Stimulated activated CD4-positive, alpha-beta T cell treated with anti-CD3 and anti-CD28 coated beads, Interleukin-4, amount 100 ng/mL, for 48 hours (primary cell): ENCODE measurements around the gene SLC39A2.
"Not testable (repeated sequence)": the region's sequence is repeated elsewhere in the genome, so short reads cannot be mapped to it uniquely, and the experiment has no call there.

ENCODE experiments used
- DNase-seq, 2 donors: peaks; one replicate each; pipeline ENCODE4 v3.0.0-alpha.2; 2020; ENCODE audit warnings: low read depth in 2 of 2

SLC39A2 gene

GRCh38 chr14:20998674-20999366 is at the start of gene SLC39A2:
SLC39A2 (plus strand) TSS chr14:20999293; CDS start chr14:20999447, 154 bp downstream.
- DNase-seq, result no peak

GRCh38 chr14:20954736-20955537 is 44.2 kb upstream of the SLC39A2 start, which contains the start of gene RNASE2:
RNASE2 (plus strand) TSS chr14:20955487; CDS start chr14:20955772, 285 bp downstream.
- DNase-seq, result not testable (repeated sequence)

- DNase-seq, result not testable (repeated sequence)
Observed at GRCh38 chr14:20955538-20955873, 43.6 kb upstream of the SLC39A2 start.

- no peak for DNase-seq
Observed at GRCh38 chr14:20956376-20956976, 42.6 kb upstream of the SLC39A2 start.

GRCh38 chr14:20958946-20959345 is 40.1 kb upstream of the SLC39A2 start:
- not testable (repeated sequence) for DNase-seq

GRCh38 chr14:20969336-20969735 is 29.8 kb upstream of the SLC39A2 start:
- no peak for DNase-seq

- no peak for DNase-seq
Observed at GRCh38 chr14:20970647-20970982, 28.5 kb upstream of the SLC39A2 start.

- DNase-seq, result peak; percentile 73 to 75
Observed at GRCh38 chr14:20970983-20971704, 27.9 kb upstream of the SLC39A2 start.

GRCh38 chr14:20971705-20972021 is 27.4 kb upstream of the SLC39A2 start:
- DNase-seq, result no peak

GRCh38 chr14:20973501-20973900 is 25.6 kb upstream of the SLC39A2 start:
- no peak for DNase-seq

- no peak for DNase-seq
Observed at GRCh38 chr14:20976291-20976690, 22.8 kb upstream of the SLC39A2 start.

GRCh38 chr14:20978687-20979086 is 20.4 kb upstream of the SLC39A2 start:
- DNase-seq, result no peak

GRCh38 chr14:20980906-20981305 is 18.2 kb upstream of the SLC39A2 start:
- no peak for DNase-seq

GRCh38 chr14:20982646-20983369 is 16.3 kb upstream of the SLC39A2 start:
- DNase-seq, result no peak

- DNase-seq, result not testable (repeated sequence)
Observed at GRCh38 chr14:20985650-20986049, 13.4 kb upstream of the SLC39A2 start.

- no peak for DNase-seq
Observed at GRCh38 chr14:20986811-20987210, 12.3 kb upstream of the SLC39A2 start.

GRCh38 chr14:20988717-20989470 is 10.2 kb upstream of the SLC39A2 start:
- no peak for DNase-seq

- no peak for DNase-seq
Observed at GRCh38 chr14:20989471-20989786, 9.7 kb upstream of the SLC39A2 start.

- DNase-seq, result peak; percentile 73 to 84
Observed at GRCh38 chr14:20989787-20990600, 9.1 kb upstream of the SLC39A2 start, which contains the start of gene METTL17. METTL17 (plus strand) TSS chr14:20989980; CDS start chr14:20990003, 23 bp downstream.

GRCh38 chr14:20996521-20996920 is 2.6 kb upstream of the SLC39A2 start:
- no peak for DNase-seq
